ENCODE data around the gene GALR2.
"Not testable (repeated sequence)": the region's sequence is repeated elsewhere in the genome, so short reads cannot be mapped to it uniquely, and the experiment has no call there.

The GALR2 gene, protein sequence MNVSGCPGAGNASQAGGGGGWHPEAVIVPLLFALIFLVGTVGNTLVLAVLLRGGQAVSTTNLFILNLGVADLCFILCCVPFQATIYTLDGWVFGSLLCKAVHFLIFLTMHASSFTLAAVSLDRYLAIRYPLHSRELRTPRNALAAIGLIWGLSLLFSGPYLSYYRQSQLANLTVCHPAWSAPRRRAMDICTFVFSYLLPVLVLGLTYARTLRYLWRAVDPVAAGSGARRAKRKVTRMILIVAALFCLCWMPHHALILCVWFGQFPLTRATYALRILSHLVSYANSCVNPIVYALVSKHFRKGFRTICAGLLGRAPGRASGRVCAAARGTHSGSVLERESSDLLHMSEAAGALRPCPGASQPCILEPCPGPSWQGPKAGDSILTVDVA

DNA sequence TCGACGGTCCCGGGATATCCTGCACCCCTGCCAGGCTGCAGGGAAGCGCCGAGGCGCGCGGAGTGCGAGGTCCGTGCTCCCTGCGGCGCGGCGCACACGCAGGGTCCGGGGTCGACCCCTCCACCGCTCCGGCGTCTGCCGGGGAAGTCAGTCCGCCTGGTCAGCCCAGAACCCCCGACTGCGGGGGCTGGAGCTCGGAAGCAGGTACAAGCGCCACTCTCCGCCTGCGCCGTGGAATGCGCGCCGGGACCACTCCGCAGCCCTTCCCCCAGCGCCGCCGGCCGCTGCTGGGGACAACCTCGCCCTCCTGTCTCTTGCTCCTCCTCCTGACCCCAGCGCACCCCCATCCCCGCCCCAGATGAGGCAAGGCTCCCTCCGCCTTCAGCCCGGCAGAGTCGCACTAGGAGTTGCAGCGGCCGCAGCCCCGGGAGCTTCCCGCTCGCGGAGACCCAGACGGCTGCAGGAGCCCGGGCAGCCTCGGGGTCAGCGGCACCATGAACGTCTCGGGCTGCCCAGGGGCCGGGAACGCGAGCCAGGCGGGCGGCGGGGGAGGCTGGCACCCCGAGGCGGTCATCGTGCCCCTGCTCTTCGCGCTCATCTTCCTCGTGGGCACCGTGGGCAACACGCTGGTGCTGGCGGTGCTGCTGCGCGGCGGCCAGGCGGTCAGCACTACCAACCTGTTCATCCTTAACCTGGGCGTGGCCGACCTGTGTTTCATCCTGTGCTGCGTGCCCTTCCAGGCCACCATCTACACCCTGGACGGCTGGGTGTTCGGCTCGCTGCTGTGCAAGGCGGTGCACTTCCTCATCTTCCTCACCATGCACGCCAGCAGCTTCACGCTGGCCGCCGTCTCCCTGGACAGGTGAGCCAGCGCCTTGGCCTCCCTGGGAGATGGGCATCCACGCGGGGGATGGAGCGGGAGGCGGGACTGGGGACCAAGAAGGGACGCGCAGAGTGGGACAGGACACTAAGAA, at the start of gene GALR2:
GALR2 (plus strand) TSS at position 392 of the 974 bp plus-strand sequence; CDS start at position 495, 103 bp downstream.
- DNase-seq (ENCODE audit: low read depth), result no peak

DNA sequence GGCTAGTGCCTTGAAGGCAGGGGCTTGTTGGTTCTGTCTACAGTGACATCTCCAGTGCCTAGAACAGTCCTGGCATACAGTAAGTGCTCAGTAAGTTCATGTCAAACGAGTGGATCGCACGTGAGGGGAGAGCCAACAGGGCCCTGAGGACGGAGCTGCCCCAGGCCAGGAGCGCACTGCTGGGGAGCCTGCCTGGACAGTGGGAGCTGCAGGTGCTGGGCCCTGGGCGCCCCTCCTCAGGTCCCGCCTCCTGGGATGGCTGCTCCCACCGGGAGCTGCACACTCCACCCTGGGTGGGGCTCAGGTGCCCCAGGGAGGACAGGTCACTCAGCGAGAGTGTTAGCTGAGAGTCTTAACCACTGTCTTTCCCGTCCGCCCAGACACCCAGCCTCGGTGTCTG, 49.3 kb upstream of the GALR2 start:
- DNase-seq (ENCODE audit: low read depth), result no peak

DNA sequence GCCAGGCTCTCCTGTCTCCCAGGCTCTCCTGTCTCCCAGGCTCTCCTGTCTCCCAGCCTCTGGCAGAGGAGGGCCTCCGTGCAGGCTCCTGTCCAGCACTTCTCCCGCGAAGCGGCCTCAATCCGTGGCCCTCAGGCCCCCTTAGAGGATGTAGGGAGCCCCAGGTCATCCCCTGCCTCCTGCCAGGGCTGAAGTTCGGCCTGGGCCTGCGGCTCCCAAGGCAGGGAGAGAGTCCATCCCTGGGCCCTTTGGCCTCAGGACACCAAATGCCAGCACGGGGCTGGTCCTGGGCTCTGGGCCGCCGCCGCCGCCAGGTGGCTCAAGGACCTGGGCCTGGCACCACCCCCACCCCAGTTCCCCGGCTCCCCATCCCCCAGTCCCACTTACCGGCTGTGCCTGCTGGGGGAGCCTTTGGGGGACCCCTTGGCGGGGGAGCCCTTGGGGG, 47.8 kb upstream of the GALR2 start:
- DNase-seq (ENCODE audit: low read depth), result no peak

DNA sequence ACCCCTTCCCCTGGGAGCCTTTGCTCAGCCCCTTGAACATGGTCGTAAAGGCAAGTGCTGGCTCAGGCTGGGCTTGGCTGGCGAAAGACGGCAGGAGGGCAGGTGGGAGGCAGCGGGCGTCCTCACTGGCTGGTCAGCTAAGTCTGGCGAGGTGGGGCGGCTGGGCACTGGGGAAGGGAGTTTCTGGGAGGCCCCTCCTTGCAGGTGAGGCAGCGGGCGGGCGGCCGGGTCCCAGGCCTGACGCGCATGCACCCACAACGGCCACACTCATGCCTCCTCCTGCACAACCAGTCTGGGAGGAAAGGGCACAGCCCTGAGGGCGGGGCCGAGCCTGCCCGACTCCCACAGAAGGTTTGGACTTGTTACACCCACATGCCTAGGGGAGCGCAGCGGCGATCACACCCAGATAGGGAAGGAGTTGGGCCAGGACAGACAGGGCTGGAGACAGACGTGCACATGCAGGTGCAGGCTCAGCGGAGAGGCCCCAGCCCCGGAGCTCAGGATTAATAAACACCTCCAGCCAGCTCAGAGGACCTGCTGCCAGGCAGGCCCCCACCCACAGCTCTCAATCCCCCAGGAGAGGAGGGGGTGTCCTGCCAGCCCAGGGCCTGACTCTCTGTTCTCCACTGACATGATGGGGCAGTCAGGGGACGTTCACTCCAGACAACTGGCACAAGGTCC, 47.3 kb upstream of the GALR2 start, which contains the start of gene EVPL:
EVPL (minus strand) TSS at position 148 of the 681 bp plus-strand sequence; CDS start at position 40, 108 bp downstream.
- no peak for DNase-seq (ENCODE audit: low read depth)

DNA sequence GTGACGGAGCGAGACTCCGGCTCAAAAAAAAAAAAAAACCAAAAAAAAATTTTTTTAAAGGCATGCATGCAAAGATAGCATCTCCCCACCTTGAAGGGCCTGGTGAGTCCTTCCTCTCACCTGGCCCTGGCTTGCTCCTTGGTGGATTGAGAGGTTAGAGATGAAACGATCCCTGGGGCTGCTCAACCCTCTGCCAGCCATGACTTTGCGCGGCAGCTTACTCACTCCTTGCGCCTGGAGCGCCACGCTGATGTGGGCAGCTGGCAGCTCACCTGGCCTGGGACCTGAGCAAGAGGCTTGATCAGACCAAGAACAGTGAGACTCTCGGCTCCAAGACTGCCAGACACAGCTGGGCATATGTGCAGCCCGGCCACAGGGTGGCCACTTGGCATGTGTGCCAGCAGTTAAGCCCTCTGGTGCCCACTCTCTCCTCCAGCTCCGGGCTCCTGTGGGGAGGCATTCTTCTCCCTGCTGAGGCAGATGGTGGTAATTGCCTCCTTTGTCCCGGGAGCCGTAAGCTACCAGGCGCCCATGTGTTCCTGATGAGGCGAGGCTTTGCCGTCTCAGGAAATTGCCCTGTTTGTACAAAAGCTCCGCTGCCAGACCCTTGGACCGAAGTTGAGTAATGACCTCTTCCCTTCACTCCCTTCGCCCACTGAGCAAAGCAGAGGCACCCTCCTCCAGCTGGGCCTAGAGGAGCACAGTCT, 42.4 kb upstream of the GALR2 start:
- DNase-seq (ENCODE audit: low read depth), result no peak

DNA sequence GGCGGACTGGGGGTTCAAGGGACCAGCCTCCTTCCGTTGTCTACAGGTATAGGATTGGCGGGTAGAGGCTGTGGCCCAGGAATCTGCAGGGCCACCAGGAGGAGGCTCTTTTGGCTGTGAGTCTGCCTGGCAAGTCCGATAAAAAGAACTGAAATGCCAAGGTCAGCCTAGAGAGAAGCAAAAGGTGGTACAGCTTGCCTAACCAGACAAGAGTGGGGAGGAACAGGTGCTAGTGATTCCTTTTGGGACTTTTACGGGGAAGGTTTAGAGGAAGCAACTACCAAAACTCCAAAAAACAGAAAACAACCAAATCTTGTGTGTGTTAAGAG, 41.8 kb upstream of the GALR2 start:
- DNase-seq (ENCODE audit: low read depth), result no peak

DNA sequence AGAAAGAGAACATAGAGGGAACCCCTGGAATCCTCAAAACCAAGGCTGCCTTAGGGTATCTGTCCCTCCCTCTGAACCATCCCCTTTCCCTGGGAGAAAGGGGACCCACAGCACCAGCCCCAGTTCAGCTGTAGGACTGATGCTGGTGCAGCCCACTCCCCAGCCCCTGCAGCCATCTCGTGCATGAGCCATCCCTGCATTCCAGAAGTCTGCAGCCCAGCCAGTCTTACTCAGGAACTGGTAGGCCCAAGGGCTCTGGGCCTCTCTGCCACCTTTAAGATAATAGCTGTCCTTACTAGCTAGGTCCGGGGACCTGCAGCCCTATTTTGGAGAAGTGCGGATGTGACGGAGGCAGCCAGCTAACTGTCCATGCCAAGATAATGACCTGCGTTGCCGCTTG, 41.4 kb upstream of the GALR2 start:
- DNase-seq (ENCODE audit: low read depth), result no peak

DNA sequence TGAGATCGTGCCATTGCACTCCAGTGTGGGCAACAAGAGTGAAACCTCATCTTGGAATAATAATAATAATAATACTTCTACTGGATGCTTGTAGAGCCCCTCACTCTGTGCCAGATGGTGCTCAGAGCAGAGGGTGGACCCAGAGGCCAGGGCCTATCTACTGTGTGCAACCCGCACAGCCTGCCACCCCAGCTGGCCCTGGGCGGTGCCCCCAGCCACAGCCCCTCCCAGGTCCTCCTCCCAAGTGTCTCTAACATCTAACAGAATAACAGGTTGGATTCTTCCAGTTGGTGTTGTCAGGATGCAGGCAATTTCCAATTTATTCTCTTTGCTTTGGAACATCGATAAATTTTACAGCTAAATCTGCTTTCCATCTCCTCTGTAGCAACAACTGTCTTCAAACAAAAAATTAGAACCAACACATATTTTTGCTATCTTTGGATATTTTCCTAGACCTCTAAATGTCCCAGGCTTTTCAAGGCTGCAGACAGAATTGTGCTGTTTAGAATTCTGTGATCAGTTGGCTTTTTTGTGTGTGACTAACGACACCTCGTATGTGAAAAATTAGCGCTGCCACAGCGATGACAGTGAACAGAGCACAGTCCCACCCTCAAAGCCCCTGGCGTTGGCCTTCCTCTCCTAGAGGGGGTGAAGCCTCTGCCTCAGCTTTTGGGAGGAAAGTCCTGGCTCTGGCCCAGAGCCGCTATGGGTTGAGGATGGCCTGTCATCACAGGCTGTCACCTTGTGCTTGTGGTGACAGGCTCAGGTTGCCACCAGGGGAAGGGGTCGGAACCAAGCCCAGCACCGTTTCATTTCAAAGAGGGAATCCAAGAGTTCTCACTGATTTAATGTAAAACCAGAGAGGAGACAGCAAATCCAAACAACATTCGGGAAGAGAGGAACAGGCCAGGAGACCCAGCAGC, 39.9 kb upstream of the GALR2 start:
- DNase-seq (ENCODE audit: low read depth), result no peak

DNA sequence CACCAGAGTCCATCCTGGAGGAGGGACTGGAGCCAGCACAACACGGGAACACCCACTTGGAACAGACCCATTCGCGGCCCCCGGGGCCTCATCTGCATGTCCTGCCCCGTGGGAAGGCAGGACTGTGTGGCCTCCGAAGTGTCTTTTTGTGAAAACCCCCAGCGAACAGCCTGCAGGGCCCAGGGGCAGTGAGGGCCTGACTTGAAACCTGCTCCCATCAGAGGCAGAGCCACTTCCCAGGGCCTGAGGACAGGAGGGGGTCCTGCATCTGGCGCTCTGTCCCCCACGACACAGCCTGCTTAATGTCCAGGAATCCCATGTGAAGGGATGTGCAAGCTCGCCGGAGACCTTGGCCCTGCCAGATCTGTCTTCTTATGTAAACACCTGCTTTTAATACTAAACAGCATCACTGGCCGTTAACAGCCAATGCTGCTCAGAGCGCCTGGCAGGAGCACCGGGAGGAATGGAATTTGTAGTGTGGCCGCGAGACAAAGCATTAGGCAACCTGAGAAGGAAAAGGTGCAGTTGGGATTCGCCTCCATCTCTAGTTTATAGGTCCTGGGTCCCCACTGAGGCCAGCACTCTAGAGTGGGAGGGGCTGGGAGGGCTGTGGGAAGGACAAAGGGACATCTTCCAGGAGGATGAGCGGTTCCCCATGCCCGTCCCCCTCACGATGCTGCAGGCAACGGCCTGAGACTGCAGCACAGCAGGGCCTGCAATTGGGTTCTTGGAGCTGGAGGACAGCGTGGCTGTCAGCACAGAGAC, 37.9 kb upstream of the GALR2 start:
- no peak for DNase-seq (ENCODE audit: low read depth)

DNA sequence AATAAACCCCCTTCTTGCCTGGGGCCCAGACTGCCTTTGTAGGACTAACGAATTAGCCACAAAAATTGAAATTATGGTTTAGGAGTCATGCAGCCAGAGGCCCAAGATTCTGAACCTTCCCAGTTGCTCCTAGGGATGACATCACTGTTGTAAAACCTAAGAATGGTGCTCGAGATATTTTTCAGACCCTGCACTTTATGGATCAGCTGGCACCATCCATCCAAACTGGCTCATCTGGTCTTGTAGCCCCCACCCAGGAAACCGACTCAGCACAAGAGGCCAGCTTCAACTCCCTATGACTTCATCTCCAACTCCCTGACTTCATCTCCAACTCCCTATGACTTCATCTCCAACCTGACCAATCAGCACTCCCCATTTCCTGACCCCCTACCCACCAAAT, 36.5 kb upstream of the GALR2 start:
- no peak for DNase-seq (ENCODE audit: low read depth)

DNA sequence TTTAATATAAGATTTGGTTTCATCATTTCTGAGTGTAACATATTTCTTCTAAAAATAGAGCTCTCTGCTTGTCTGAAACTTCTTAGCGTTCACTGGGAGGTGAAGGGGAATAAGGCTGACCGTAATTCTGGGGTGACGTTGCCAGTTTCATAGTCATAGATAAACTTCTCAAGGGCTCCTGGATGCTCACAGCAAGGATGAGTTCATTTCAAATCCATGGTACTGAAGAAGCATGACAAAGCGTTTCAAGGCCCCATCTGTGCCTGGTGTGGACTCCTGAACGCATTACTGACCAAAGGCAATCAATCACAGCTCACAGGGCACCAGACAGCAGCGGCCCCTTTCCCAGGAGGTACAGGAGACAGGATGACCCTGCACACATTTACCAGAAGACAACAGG, 35.5 kb upstream of the GALR2 start:
- no peak for DNase-seq (ENCODE audit: low read depth)

DNA sequence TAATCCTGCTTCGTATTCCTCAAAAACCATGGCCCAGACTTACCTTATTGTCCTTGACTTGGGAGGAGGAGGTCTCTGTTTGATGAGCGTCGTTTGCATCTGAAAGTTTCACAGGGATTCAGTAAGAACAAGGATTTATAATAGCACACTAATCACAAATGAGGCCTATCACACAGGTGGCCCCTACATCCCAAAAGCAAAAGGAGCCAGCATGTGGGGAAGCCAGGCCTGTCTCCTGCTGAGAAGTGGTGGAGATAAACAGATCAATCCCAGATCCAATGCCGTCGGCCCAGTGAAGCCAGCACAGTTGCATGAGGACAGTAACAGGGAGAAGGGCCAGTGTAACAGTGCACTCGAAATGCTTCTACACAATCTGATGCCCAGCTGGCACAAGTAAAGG, 34.2 kb upstream of the GALR2 start:
- no peak for DNase-seq (ENCODE audit: low read depth)

DNA sequence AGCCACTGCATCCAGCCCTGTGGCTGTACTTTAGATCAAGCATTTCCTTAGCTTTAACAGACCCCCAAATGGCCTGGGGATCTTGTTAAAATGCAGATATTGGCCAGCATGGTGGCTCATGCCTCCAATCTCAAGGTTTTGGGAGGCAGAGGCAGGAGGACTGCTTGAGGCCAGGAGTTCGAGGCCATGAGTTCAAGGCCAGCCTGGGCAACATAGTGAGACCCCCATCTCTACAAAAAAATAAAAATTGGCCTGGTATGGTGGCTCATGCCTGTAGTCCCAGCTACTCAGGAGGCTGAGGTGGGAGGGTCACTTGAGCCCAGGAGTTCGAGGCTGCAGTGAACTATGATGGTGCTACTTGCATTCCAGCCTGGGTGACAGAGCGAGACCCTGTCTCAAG, 31.7 kb upstream of the GALR2 start:
- DNase-seq (ENCODE audit: low read depth), result not testable (repeated sequence)

DNA sequence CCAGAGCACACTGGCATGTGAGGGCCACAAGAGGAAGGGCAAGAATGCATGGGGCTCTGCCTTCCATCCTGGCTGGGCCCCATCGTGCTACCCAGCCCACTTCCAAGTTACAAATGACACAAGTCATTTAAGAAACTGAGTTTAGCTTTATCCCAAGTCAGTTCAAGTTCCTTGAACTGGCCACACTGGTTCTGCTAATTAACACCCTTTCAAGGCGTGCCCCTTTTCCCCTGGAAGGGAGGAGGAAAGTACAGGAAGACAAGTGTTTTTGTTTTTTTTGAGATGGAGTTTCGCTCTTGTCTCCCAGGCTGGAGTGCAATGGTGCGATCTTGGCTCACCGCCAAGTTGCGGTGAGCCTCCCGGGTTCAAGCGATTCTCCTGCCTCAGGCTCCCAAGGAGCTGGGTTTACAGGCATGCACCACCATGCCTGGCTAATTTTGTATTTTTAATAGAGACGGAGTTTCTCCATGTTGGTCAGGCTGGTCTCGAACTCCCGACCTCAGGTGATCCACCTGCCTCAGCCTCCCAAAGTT, 30.0 kb upstream of the GALR2 start:
- DNase-seq (ENCODE audit: low read depth), result not testable (repeated sequence)

DNA sequence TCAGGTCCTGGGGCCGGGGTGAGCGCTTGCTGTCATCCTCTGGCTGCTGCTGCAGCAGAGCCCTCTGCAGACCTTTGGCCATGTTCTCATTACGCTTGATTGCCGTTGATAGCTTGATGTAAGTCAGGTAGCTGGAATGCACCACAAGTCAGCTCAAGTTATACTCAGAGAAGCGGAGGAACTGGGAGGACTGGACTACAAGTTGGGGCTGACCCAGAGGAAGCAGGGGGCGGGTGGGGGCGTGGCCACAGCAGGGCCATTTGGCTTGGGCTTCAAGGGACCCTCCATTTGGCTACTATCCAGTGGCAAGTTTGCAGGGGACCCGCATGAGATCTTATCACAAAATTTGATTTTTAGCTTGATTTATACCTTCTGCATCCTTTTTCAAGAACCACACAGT, 28.5 kb upstream of the GALR2 start:
- DNase-seq (ENCODE audit: low read depth), result no peak

DNA sequence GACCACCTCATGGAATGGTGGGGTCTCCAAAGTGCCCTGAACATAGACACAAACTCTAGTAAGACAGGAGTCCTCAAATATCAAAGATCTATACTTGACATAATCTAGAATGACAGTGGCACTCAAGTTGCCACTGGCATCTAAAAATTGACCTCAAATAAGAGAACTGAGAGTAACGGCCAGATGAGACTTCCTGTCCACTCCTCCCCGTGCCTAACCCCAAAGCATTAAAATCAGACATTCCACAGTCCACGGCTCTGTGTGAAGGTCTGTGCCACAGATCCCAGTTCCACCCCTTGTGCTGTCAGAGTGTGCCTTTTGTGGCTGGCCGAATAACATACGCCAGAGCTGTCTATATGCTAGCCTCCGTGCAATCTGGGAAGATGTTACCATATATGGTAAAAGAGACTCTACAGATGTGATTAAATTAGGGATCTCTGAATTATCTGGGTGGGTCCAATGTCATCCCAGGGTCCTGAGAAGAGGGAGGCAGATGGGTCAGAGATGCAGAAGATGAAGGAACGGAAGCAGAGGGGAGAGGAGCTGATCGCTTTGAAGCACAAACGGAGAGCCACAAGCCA, 26.5 kb upstream of the GALR2 start:
- no peak for DNase-seq (ENCODE audit: low read depth)

DNA sequence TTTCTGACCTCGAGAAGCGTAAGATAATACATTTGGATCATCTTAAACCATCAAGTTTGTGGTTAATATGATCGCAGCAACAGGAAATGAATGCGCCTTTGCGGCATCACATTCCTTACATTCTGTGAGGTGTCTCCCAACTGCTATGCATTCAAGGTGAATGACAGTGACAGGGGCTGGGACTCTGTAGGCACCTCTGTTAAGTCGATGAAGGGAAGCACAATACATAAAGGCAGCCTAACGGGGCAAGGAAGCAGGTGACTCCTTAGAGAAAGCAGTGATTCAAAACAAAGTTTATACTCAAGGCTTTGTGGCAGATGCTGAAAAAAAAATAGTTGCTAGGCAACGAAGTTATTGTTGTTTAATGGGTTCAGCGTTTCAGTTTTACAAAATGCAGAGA, 25.9 kb upstream of the GALR2 start:
- no peak for DNase-seq (ENCODE audit: low read depth)

DNA sequence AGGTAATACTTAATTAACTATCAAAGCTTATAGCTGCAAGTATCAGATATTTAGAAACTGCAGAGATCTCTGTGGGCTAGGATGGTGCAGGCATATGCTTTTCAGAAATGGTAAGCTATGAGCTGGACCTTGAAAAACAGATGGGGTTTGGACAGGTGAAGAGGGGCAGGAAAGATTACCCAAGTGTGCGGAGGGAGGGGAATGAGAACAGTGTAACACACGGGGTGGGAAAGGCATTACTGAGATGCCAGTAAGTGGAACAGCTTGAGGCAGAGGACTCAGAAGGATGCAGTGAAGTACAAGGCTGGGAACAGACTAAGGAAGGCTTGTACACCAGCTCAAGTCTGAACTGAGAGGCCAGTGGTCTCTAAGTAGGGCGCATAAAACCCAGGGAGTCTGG, 25.3 kb upstream of the GALR2 start:
- DNase-seq (ENCODE audit: low read depth), result no peak

DNA sequence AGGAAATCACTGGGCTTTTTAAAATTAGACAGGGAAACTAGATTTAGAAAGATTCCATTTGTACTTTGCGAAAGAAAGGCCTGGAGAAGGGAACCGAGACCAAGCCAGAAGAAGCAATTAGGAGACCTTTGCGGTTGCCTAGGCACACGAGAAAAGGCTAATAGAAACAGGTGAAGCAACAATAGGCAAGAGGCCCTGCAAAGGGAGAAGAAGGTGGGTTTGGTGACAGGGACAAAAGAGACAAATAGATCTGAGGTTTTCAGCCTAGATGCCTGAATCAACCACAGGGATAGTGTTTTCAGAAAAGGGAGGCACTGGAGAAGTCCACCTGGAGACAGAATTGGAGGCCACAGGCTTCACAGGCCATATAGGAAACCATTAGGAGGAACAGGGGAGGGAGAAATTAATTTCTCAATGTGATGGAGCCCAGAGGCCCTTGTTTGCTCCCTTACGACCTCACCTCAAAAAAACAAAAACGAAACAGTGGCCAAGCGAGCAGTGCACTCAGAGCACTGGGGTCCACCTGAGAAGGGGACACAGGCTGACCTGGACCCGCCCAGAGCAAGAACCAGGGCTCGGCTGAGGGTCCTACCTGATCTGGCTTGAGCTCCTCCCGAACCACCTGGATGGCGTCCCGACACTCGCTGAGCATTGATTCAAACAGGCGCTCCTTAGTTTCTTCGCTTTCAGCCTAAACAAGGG, 24.6 kb upstream of the GALR2 start:
- DNase-seq (ENCODE audit: low read depth), result no peak
